Measurements from ENCODE around the gene VWA5B1.

VWA5B1 gene

DNA sequence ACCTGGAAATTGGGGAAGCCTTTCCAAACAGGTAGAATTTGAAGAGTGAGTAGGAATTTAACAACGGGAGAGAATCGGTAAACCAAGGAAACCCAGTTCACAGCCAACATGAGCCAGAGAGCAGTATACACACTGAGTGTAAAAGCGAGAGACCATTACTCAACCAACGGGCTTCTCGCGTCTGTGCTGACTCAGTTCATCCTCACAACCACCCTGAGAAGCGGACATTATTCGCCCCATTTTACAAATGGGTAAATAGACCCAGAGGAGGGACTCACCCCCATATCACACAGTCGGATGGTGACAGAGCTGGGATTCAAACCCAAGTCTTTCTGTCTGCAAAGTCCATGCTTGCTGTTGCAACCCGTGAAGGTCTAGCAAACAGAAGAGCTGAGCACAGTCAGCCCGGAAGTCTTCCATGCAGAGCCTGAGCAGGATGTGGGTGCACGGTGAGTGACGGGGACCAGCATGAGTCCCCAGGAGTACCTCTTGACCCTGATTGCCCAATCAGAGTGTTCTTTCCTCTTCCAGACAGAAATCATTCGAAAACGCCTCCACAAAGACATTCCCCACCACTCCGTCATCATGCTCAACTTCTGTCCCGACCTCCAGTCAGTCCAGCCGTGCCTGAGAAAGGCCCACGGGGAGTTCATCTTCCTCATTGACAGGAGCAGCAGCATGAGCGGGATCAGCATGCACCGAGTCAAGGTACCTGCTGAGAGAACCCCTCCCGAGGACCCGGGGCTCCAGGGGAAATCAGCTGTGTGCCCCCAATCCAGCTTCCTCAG, 32.3 kb downstream of the VWA5B1 start:
- no peak for DNase-seq (ENCODE audit: low read depth, low spot score)
- Histone ChIP-seq H3K27me3 (ENCODE audit: insufficient read depth, insufficient read length) (no peaks in the 10 kb centered on the region), H3K4me3 (ENCODE audit: insufficient read length, low read depth) (no peak overlapping the region)

DNA sequence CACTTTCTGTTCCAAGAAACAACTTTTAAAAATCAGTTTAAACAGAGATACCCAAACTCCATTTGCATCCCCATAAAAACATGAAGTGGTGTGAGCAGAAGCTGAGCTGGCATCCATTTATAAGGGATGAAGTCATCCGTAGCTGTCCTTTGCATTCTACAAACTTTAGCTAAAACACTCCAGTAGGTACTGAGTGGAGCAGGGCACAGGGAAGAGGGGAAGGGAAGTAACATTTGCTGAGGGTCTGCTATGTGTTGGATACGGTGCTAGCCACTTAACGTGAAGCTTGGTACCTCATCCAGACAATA, 32.9 kb downstream of the VWA5B1 start:
- DNase-seq (ENCODE audit: low read depth, low spot score), result no peak
- TF ChIP-seq ZNF274 (IDR thresholded peaks at IDR 0.05; ENCODE audit: low read depth, low read length), result no peak
- no peak for TF ChIP-seq YY1 (IDR thresholded peaks at IDR 0.05; ENCODE audit: insufficient read depth, insufficient read length)
- TF ChIP-seq SUZ12 (IDR thresholded peaks at IDR 0.05; ENCODE audit: extremely low read depth, insufficient read depth, insufficient read length), result no peak
- H3K36me3 ChIP-seq (ENCODE audit: insufficient read depth, insufficient read length, low read length), result no peaks in the 10 kb centered on the region
- no peak overlapping the region for H3K9ac ChIP-seq (ENCODE audit: insufficient read length, low read depth)
- H3K27me3 ChIP-seq (ENCODE audit: insufficient read depth, insufficient read length), result no peaks in the 10 kb centered on the region
- H3K9me3 ChIP-seq (ENCODE audit: insufficient read depth, low read length), result no peaks in the 10 kb centered on the region
- no peak overlapping the region for H3K4me3 ChIP-seq (ENCODE audit: insufficient read length, low read depth)
- peaks cover 6% of the 10 kb centered on the region for H3K4me1 ChIP-seq (ENCODE audit: insufficient read depth, insufficient read length)

More for the DNA sequence above, 32.3 kb downstream of the VWA5B1 start:
- Histone ChIP-seq H3K9ac (ENCODE audit: insufficient read length, low read depth) (no peak overlapping the region), H3K36me3 (ENCODE audit: insufficient read depth, insufficient read length, low read length) (no peaks in the 10 kb centered on the region), H3K4me1 (ENCODE audit: insufficient read depth, insufficient read length) (peaks cover 8% of the 10 kb centered on the region), H3K9me3 (ENCODE audit: insufficient read depth, low read length) (no peaks in the 10 kb centered on the region)
- TF ChIP-seq ZNF274 (IDR thresholded peaks at IDR 0.05; ENCODE audit: low read depth, low read length) (no peak), SUZ12 (IDR thresholded peaks at IDR 0.05; ENCODE audit: extremely low read depth, insufficient read depth, insufficient read length) (no peak), YY1 (IDR thresholded peaks at IDR 0.05; ENCODE audit: insufficient read depth, insufficient read length) (no peak)

DNA sequence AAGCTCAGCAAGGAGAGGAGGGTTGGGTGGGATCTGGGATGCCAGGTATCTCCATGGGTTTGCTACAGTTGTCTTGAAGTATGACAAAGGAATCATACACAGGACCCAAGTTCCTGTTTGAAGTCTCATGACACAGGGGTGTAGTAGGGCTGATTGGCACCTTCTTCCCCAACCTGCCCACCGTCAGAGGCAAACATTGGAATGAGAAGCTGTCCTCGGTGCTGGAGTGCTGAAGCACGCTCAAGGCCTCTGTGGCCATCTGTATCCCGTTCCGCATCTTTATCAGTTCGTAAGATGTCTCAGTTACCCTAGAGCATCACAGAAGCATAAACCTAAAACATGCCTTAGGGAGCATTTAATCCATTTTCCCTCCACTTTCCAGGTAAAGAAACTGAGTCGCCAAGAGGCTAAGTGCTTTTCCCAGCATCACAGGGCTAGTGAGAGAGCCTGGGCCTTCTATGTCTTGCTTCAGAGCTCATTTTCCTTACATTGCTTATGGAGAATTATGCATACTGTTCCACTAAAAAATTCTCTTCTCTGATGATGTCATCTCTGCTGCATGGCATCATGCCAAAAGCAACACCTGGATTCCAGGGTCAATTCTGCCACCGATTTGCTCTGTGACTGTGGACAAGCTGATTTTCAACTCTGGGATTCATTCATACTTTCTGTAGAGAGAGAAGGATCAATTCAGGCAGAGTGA, 34.2 kb downstream of the VWA5B1 start:
- H3K4me3 ChIP-seq (ENCODE audit: insufficient read length, low read depth), result no peak overlapping the region
- peaks cover 2% of the 10 kb centered on the region for H3K4me1 ChIP-seq (ENCODE audit: insufficient read depth, insufficient read length)
- no peak overlapping the region for H3K9ac ChIP-seq (ENCODE audit: insufficient read length, low read depth)
- no peaks in the 10 kb centered on the region for H3K27me3 ChIP-seq (ENCODE audit: insufficient read depth, insufficient read length)
- TF ChIP-seq YY1 (IDR thresholded peaks at IDR 0.05; ENCODE audit: insufficient read depth, insufficient read length) (no peak), SUZ12 (IDR thresholded peaks at IDR 0.05; ENCODE audit: extremely low read depth, insufficient read depth, insufficient read length) (no peak), ZNF274 (IDR thresholded peaks at IDR 0.05; ENCODE audit: low read depth, low read length) (no peak)
- H3K36me3 ChIP-seq (ENCODE audit: insufficient read depth, insufficient read length, low read length), result no peaks in the 10 kb centered on the region
- DNase-seq (ENCODE audit: low read depth, low spot score), result no peak
- H3K9me3 ChIP-seq (ENCODE audit: insufficient read depth, low read length), result no peaks in the 10 kb centered on the region

DNA sequence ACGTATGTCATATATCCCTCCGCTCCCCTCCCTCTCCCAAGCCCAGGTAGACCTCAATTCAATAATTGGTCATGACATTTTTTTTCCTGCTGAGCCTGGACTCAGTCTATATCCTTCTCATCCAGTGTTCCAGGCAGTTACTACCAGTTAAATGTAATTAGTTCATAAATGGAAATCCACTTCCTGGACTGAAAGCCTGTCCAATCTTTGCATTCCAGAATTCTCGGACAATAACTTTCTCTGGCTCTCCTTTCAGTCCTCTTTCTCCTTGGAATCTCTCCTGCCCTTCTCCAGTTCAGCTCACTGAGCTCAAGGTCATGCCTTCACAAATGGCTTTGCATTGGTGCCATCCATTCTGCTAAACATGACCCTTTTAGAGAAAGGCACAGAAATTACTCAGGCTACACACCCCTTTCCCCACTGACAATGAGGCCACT, 34.8 kb downstream of the VWA5B1 start:
- Histone ChIP-seq H3K9ac (ENCODE audit: insufficient read length, low read depth) (no peak overlapping the region), H3K9me3 (ENCODE audit: insufficient read depth, low read length) (no peaks in the 10 kb centered on the region), H3K27me3 (ENCODE audit: insufficient read depth, insufficient read length) (no peaks in the 10 kb centered on the region), H3K4me1 (ENCODE audit: insufficient read depth, insufficient read length) (peaks cover 2% of the 10 kb centered on the region), H3K36me3 (ENCODE audit: insufficient read depth, insufficient read length, low read length) (no peaks in the 10 kb centered on the region), H3K4me3 (ENCODE audit: insufficient read length, low read depth) (no peak overlapping the region)
- DNase-seq (ENCODE audit: low read depth, low spot score), result no peak
- TF ChIP-seq SUZ12 (IDR thresholded peaks at IDR 0.05; ENCODE audit: extremely low read depth, insufficient read depth, insufficient read length), result no peak
- no peak for TF ChIP-seq YY1 (IDR thresholded peaks at IDR 0.05; ENCODE audit: insufficient read depth, insufficient read length)
- no peak for TF ChIP-seq ZNF274 (IDR thresholded peaks at IDR 0.05; ENCODE audit: low read depth, low read length)

DNA sequence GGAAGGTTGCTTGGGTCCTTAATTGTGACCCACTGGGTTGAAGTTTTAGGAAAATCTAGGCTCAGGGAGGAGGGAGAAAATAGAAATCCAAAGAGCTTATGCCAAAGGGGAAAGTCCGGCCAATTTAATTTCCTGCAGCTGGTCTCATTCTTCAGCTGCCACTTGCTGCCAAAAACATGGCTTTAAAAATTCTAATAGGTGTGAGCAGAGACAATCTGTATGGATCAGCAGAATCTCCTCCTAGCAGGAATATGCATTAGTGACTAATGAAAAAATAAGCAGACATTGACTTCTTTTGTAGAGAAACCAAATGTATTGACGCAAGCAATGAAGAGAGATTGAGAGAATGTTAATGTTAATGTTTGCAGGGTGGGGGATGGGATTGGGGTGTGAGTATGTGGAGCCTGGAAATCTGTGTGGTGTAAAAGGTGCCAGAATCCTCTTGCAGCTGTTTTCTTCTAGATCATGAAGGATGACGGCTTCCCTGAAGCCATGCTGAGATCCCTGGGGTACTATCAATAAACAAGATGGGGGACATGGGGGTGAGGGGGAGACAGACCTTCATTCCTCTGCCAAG, 35.3 kb downstream of the VWA5B1 start:
- no peak for DNase-seq (ENCODE audit: low read depth, low spot score)

DNA sequence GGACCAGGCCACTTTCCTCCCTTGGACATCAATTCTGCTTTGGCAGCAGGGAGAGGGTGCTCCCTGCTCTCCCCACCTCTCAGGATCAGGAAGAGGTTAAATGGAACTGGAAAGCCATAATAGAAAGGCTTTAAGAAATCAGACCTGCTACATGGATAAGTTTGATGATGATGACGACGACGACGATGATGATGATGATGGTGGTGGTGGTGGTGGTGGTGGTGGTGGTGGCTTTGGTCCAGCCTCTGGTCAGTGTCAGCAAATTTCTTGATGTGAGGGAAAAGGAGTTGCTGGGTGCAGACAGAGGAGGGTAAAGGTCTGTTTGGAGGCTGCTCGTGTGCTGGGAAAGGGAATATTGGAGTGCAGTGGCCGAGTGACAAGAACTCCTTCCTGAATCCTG, 36.8 kb downstream of the VWA5B1 start:
- Histone ChIP-seq H3K4me1 (ENCODE audit: insufficient read depth, insufficient read length) (peaks cover 2% of the 10 kb centered on the region), H3K4me3 (ENCODE audit: insufficient read length, low read depth) (no peak overlapping the region), H3K27me3 (ENCODE audit: insufficient read depth, insufficient read length) (no peaks in the 10 kb centered on the region), H3K9ac (ENCODE audit: insufficient read length, low read depth) (no peak overlapping the region), H3K9me3 (ENCODE audit: insufficient read depth, low read length) (no peaks in the 10 kb centered on the region), H3K36me3 (ENCODE audit: insufficient read depth, insufficient read length, low read length) (no peaks in the 10 kb centered on the region)
- DNase-seq (ENCODE audit: low read depth, low spot score), result no peak
- TF ChIP-seq YY1 (IDR thresholded peaks at IDR 0.05; ENCODE audit: insufficient read depth, insufficient read length) (no peak), ZNF274 (IDR thresholded peaks at IDR 0.05; ENCODE audit: low read depth, low read length) (no peak), SUZ12 (IDR thresholded peaks at IDR 0.05; ENCODE audit: extremely low read depth, insufficient read depth, insufficient read length) (no peak)

More for the DNA sequence above, 35.3 kb downstream of the VWA5B1 start:
- no peaks in the 10 kb centered on the region for H3K27me3 ChIP-seq (ENCODE audit: insufficient read depth, insufficient read length)
- no peaks in the 10 kb centered on the region for H3K9me3 ChIP-seq (ENCODE audit: insufficient read depth, low read length)
- no peak for TF ChIP-seq SUZ12 (IDR thresholded peaks at IDR 0.05; ENCODE audit: extremely low read depth, insufficient read depth, insufficient read length)
- TF ChIP-seq ZNF274 (IDR thresholded peaks at IDR 0.05; ENCODE audit: low read depth, low read length), result no peak
- no peak for TF ChIP-seq YY1 (IDR thresholded peaks at IDR 0.05; ENCODE audit: insufficient read depth, insufficient read length)
- H3K36me3 ChIP-seq (ENCODE audit: insufficient read depth, insufficient read length, low read length), result no peaks in the 10 kb centered on the region
- H3K9ac ChIP-seq (ENCODE audit: insufficient read length, low read depth), result no peak overlapping the region
- H3K4me3 ChIP-seq (ENCODE audit: insufficient read length, low read depth), result no peak overlapping the region
- peaks cover 2% of the 10 kb centered on the region for H3K4me1 ChIP-seq (ENCODE audit: insufficient read depth, insufficient read length)

- TF ChIP-seq SUZ12 (IDR thresholded peaks at IDR 0.05; ENCODE audit: extremely low read depth, insufficient read depth, insufficient read length) (no peak), ZNF274 (IDR thresholded peaks at IDR 0.05; ENCODE audit: low read depth, low read length) (no peak), YY1 (IDR thresholded peaks at IDR 0.05; ENCODE audit: insufficient read depth, insufficient read length) (no peak)
- Histone ChIP-seq H3K36me3 (ENCODE audit: insufficient read depth, insufficient read length, low read length) (no peaks in the 10 kb centered on the region), H3K27me3 (ENCODE audit: insufficient read depth, insufficient read length) (no peaks in the 10 kb centered on the region), H3K4me1 (ENCODE audit: insufficient read depth, insufficient read length) (no peaks in the 10 kb centered on the region), H3K4me3 (ENCODE audit: insufficient read length, low read depth) (no peak overlapping the region), H3K9ac (ENCODE audit: insufficient read length, low read depth) (no peak overlapping the region), H3K9me3 (ENCODE audit: insufficient read depth, low read length) (no peaks in the 10 kb centered on the region)
- DNase-seq (ENCODE audit: low read depth, low spot score), result no peak
These were observed 37.5 kb downstream of the VWA5B1 start for GRCh38 chr1:20328201-20328600.
